ENCODE results near the gene GRAMD2A. TPM values are rescaled to one million over a fixed set of nuclear protein-coding genes. Genes with fewer than 3 reads are reported as not detected.

Gene GRAMD2A
- total RNA-seq, 4 donors from 2014 or later: 8.8 to 26.9 (median 9.0) TPM

- Histone ChIP-seq H3K27ac (no peak overlapping the region), H3K36me3 (peaks cover 78 to 82% of the 10 kb centered on the region in 2 donors), H3K4me3 (replicated peaks in 1 of 3) (no peak overlapping the region), H3K4me1 (peaks cover 6 to 19% of the 10 kb centered on the region in 2 donors), H3K27me3 (no peaks in the 10 kb centered on the region), H3K9me3 (no peaks in the 10 kb centered on the region)
- WGBS, 2 donors: 92 to 93% methylated on average over 10 of the region's 10 CpGs
- intact Hi-C loops (cut with DNase I): no loop called here
- no peak for TF ChIP-seq POLR2A (IDR thresholded peaks at IDR 0.05)
- TF ChIP-seq, protein P1, sequence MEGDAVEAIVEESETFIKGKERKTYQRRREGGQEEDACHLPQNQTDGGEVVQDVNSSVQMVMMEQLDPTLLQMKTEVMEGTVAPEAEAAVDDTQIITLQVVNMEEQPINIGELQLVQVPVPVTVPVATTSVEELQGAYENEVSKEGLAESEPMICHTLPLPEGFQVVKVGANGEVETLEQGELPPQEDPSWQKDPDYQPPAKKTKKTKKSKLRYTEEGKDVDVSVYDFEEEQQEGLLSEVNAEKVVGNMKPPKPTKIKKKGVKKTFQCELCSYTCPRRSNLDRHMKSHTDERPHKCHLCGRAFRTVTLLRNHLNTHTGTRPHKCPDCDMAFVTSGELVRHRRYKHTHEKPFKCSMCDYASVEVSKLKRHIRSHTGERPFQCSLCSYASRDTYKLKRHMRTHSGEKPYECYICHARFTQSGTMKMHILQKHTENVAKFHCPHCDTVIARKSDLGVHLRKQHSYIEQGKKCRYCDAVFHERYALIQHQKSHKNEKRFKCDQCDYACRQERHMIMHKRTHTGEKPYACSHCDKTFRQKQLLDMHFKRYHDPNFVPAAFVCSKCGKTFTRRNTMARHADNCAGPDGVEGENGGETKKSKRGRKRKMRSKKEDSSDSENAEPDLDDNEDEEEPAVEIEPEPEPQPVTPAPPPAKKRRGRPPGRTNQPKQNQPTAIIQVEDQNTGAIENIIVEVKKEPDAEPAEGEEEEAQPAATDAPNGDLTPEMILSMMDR (IDR thresholded peaks at IDR 0.05): no peak
- no peak for DNase-seq
Measured at GRCh38 chr15:72205896-72206676, 8.5 kb upstream of the GRAMD2A start.

- Histone ChIP-seq H3K4me3 (replicated peaks in 1 of 3) (no peak overlapping the region), H3K27me3 (no peaks in the 10 kb centered on the region), H3K4me1 (peaks cover 6 to 19% of the 10 kb centered on the region in 2 donors), H3K9me3 (no peaks in the 10 kb centered on the region), H3K36me3 (peaks cover 77 to 84% of the 10 kb centered on the region in 2 donors), H3K27ac (peak overlapping the region in 1 of 3 donors; percentile 1)
- TF ChIP-seq, protein P1 (IDR thresholded peaks at IDR 0.05): no peak
- no peak for TF ChIP-seq POLR2A (IDR thresholded peaks at IDR 0.05)
- intact Hi-C loops (cut with DNase I): no loop called here
- no peak for DNase-seq
- 91 to 98% methylated on average over 2 of the region's 2 CpGs for WGBS, 2 donors
Measured at GRCh38 chr15:72205273-72205672, 7.7 kb upstream of the GRAMD2A start.

DNA sequence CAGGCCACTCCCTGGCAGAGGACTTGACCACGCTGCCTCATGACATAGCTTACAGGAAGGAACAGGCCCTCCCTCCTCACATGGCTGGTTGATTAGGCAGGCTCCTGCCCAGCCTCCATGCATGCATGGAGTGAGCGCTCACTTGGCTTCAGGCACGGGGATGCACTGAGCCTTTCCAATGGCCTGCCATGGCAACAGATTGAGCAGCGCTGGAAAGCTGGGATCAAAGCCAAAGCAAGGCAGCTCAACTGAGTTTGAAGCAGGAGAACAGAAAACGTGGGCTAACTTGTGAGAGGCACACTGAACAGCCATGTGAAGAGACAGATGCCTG lies 5.9 kb upstream of the GRAMD2A start:
- intact Hi-C loops (cut with DNase I): loop anchor here (5.0 kb wide), 1 partner anchor 69 kb away; the partner anchor contains the start of gene PARP6
- WGBS, 2 donors: 5 to 7% methylated on average over 5 of the region's 5 CpGs
- peak; percentile 98 to 99 for DNase-seq
- Histone ChIP-seq H3K4me1 (peaks cover 6 to 25% of the 10 kb centered on the region in 2 donors), H3K27ac (peak overlapping the region; percentile 36 to 79 (median 78)), H3K9me3 (no peaks in the 10 kb centered on the region), H3K36me3 (peaks cover 69 to 70% of the 10 kb centered on the region in 2 donors), H3K27me3 (no peaks in the 10 kb centered on the region), H3K4me3 (replicated peaks in 1 of 3) (no peak overlapping the region)
- TF ChIP-seq, protein P1 (IDR thresholded peaks at IDR 0.05): no peak
- peak in 1 of 2 donors; percentile 46 for TF ChIP-seq POLR2A (IDR thresholded peaks at IDR 0.05)

DNA sequence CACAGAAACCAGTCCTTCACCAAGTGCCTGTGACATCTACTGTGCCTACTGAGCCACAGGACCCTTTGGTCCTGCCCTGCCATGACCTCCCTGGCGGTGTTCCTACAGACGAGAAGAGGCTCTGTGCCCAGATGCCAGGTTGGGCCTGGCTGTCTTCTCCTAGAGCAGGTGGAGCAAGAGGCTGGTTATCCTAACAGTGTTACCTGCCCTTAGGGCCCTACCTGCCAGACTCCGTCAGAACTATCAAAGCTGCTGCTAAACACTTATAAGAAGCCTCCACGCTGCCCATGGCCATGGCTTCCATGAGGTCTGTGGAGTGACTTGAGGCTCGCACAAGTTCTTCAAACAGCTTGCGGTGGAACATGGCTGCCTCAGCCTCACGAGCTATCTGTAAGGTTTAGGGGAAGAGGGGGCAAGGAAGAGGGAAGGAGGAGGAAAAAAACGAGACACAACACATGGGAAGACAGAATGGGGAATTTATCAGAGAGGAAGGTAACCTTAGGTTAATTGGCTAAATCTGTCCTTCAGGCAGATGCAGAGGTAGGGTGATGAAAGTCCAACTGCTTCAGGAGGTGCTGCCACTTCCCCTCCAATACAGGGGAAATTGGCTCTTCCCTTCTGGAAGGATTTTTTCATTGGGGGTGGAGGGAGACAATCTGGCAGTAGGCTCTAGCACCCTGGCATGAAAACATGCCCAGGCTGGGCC lies 5.4 kb upstream of the GRAMD2A start:
- TF ChIP-seq, protein P1 (IDR thresholded peaks at IDR 0.05): no peak
- TF ChIP-seq POLR2A (IDR thresholded peaks at IDR 0.05): no peak
- Histone ChIP-seq H3K36me3 (peaks cover 63 to 65% of the 10 kb centered on the region in 2 donors), H3K4me3 (replicated peaks in 1 of 3) (no peak overlapping the region), H3K4me1 (peaks cover 6 to 25% of the 10 kb centered on the region in 2 donors), H3K27me3 (no peaks in the 10 kb centered on the region), H3K9me3 (no peaks in the 10 kb centered on the region), H3K27ac (peak overlapping the region; percentile 78 to 84 (median 79))
- intact Hi-C loops (cut with DNase I): loop anchor here (5.0 kb wide), 1 partner anchor 69 kb away; the partner anchor contains the start of gene PARP6
- WGBS, 2 donors: 86 to 90% methylated on average over 6 to 8 of the region's 8 CpGs
- DNase-seq: no peak
